SK-N-SH (cell line): ENCODE results near the gene FBXO44. TPM values are rescaled to one million over a fixed set of nuclear protein-coding genes. Genes with fewer than 3 reads are reported as not detected.

Experiments used
- CTCF ChIA-PET: fragments of 300-600, 350-600 bp; formaldehyde crosslinking; extraction: SDS; loops from one replicate; lab custom pipeline; 2021; lab: Yijun Ruan, JAX
- POLR2A ChIA-PET: fragments of 350-600 bp; sonication (Branson Sonifier 250); formaldehyde crosslinking; extraction: SDS; loops from one replicate; lab custom pipeline; 2020; ENCODE audit warnings: antibody characterized with exemption, inconsistent platforms; lab: Yijun Ruan, JAX
- DNase-seq: peaks from one replicate; pipeline ENCODE4 v3.0.0; 2012
- H2AFZ ChIP-seq: fragments of 200-600 bp; sonication (generic); 2 replicates; pipeline ENCODE4 v1.8.1; 2016; ENCODE audit warnings: antibody characterized with exemption, mild to moderate bottlenecking, low read depth
- H3F3A ChIP-seq: fragments of 200-600 bp; sonication (generic); replicated peaks from 2 replicates; pipeline ENCODE3; 2016; ENCODE audit warnings: antibody characterized with exemption, mild to moderate bottlenecking; ENCODE audit not compliant: insufficient read depth
- H3K27ac ChIP-seq, 2 experiments: fragments of 200-500 bp in 1 of 2; fragments of 200-600 bp in 1 of 2; sonication (Bioruptor generic) in 1 of 2; sonication (generic), shearing (Covaris generic) in 1 of 2; 2 replicates each; pipeline versions ENCODE4 v1.5.1 to v1.6.1; 2014 to 2016; ENCODE audit warnings: low read depth in 2 of 2, inconsistent platforms in 1 of 2, low read length in 1 of 2, mild to moderate bottlenecking in 1 of 2, mixed read lengths in 1 of 2
- H3K27me3 ChIP-seq: fragments of 200-600 bp; sonication (generic), shearing (Covaris generic); 2 replicates; pipeline ENCODE4 v1.6.1; 2016; ENCODE audit warnings: mixed run types; ENCODE audit not compliant: insufficient read depth
- H3K36me3 ChIP-seq, 2 experiments: fragments of 200-500 bp in 1 of 2; fragments of 200-600 bp in 1 of 2; sonication (Bioruptor generic) in 1 of 2; sonication (generic) in 1 of 2; replicated peaks in 1 of 2; 2 replicates each; pipeline versions ENCODE3 to v1.5.1; 2014 to 2016; ENCODE audit warnings: low read length in 1 of 2, mild to moderate bottlenecking in 1 of 2; ENCODE audit not compliant: insufficient read depth in 2 of 2, control insufficient read depth in 1 of 2
- H3K4me1 ChIP-seq, 2 experiments: fragments of 200-500 bp in 1 of 2; fragments of 200-600 bp in 1 of 2; sonication (Bioruptor generic) in 1 of 2; sonication (generic), shearing (Covaris generic) in 1 of 2; 2 replicates each; pipeline versions ENCODE4 v1.5.1 to v1.6.1; 2014 to 2016; ENCODE audit warnings: low read depth in 1 of 2, low read length in 1 of 2, mixed run types in 1 of 2; ENCODE audit not compliant: insufficient read depth in 2 of 2, control insufficient read depth in 1 of 2
- H3K4me2 ChIP-seq: fragments of 200-600 bp; sonication (generic), shearing (Covaris generic); 2 replicates; pipeline ENCODE4 v1.6.1; 2017; ENCODE audit warnings: mixed run types
- H3K4me3 ChIP-seq, 2 experiments: fragments of 200-500 bp in 1 of 2; fragments of 200-600 bp in 1 of 2; sonication (Bioruptor generic) in 1 of 2; sonication (generic), shearing (Covaris generic) in 1 of 2; 2 replicates each; pipeline versions ENCODE4 v1.5.1 to v1.8.1; 2014 to 2016; ENCODE audit warnings: low read depth in 2 of 2, inconsistent platforms in 1 of 2, low read length in 1 of 2, mild to moderate bottlenecking in 1 of 2, mixed read lengths in 1 of 2, moderate library complexity in 1 of 2
- H3K79me2 ChIP-seq: fragments of 200-600 bp; sonication (generic); 2 replicates; pipeline ENCODE4 v1.8.1; 2017; ENCODE audit warnings: mild to moderate bottlenecking; ENCODE audit not compliant: insufficient read depth
- H3K9ac ChIP-seq: fragments of 200-600 bp; sonication (generic); 2 replicates; pipeline ENCODE4 v1.6.1; 2017; ENCODE audit warnings: mixed run types
- H3K9me2 ChIP-seq: fragments of 200-600 bp; sonication (generic); 2 replicates; pipeline ENCODE4 v1.6.1; 2017; ENCODE audit warnings: mixed run types
- H3K9me3 ChIP-seq: fragments of 200-600 bp; sonication (generic); 2 replicates; pipeline ENCODE4 v1.6.1; 2017; ENCODE audit warnings: mixed run types, mild to moderate bottlenecking, moderate library complexity
- H4K20me1 ChIP-seq: fragments of 200-600 bp; sonication (generic); 2 replicates; pipeline ENCODE4 v1.6.1; 2017; ENCODE audit warnings: mild to moderate bottlenecking, mixed run types; ENCODE audit not compliant: insufficient read depth
- CTCF ChIP-seq: fragments of 200-600 bp; sonication (generic); IDR thresholded peaks from 2 replicates; pipeline ENCODE4 v1.6.1; 2017; ENCODE audit warnings: antibody characterized with exemption, mild to moderate bottlenecking, moderate library complexity
- NRF1 ChIP-seq: IDR thresholded peaks from 2 replicates; pipeline ENCODE4 v1.6.1; 2012; ENCODE audit warnings: low read depth, mild to moderate bottlenecking, low read length
- RAD21 ChIP-seq: IDR thresholded peaks from 2 replicates; pipeline ENCODE4 v1.6.1; 2012; ENCODE audit warnings: mild to moderate bottlenecking, low read length
- RCOR1 ChIP-seq: fragments of 150-350 bp; IDR thresholded peaks from 2 replicates; pipeline ENCODE4 v1.6.1; 2017; ENCODE audit warnings: antibody characterized with exemption, low read length
- TAF1 ChIP-seq: IDR thresholded peaks from 2 replicates; pipeline ENCODE4 v1.6.1; 2012; ENCODE audit warnings: low read depth, mild to moderate bottlenecking, low read length, moderate library complexity, borderline replicate concordance
- TCF12 ChIP-seq: IDR thresholded peaks from 2 replicates; pipeline ENCODE4 v1.4.0; 2012
- TEAD4 ChIP-seq: IDR thresholded peaks from 2 replicates; pipeline ENCODE4 v1.4.0; 2012; ENCODE audit warnings: mild to moderate bottlenecking, borderline replicate concordance; ENCODE audit not compliant: insufficient read depth
- YY1 ChIP-seq: IDR thresholded peaks from 2 replicates; pipeline ENCODE4 v1.4.0; 2012; ENCODE audit warnings: low read depth, mild to moderate bottlenecking
- WGBS: methylation state at CpG from one replicate; pipeline ENCODE4 v1.1.6; 2017; ENCODE audit warnings: low lambda C conversion rate; 5-methylcytosine and 5-hydroxymethylcytosine counted together
- polyA plus RNA-seq, 3 experiments: library from polyadenylated mRNA; depleted of rRNA; stranded (reverse); fragments of >200 nt; gene quantifications; 2 replicates each; pipeline ENCODE4 v1.2.3, GENCODE V29; 2012
- TF ChIP-seq, protein P1 (sequence below): IDR thresholded peaks from 2 replicates; pipeline ENCODE4 v1.4.0; 2012; ENCODE audit warnings: low read depth, borderline replicate concordance
- TF ChIP-seq, protein P2 (sequence below): IDR thresholded peaks from 2 replicates; pipeline ENCODE4 v1.4.0; 2012; ENCODE audit warnings: low read depth
- TF ChIP-seq, protein P3 (sequence below): IDR thresholded peaks from 2 replicates; pipeline ENCODE4 v1.4.0; 2012; ENCODE audit warnings: low read depth, borderline replicate concordance
- TF ChIP-seq, protein P4 (sequence below): fragments of 150-350 bp; IDR thresholded peaks from 2 replicates; pipeline ENCODE4 v1.6.1; 2017; ENCODE audit warnings: antibody characterized with exemption, low read length, low read depth, borderline replicate concordance

Gene FBXO44
- polyA plus RNA-seq, 1 of the 3 experiments (the other 2 are of a cell fraction), result 42.8 TPM

DNA sequence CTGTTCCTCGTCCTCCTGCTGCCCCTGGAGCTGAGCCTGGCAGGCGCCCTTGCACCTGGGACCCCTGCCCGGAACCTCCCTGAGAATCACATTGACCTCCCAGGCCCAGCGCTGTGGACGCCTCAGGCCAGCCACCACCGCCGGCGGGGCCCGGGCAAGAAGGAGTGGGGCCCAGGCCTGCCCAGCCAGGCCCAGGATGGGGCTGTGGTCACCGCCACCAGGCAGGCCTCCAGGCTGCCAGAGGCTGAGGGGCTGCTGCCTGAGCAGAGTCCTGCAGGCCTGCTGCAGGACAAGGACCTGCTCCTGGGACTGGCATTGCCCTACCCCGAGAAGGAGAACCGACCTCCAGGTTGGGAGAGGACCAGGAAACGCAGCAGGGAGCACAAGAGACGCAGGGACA is 51.6 kb downstream of the FBXO44 start:
- CTCF ChIA-PET, result interaction anchor here (0.8 to 8.8 kb wide), 4 partner anchors 15 to 55 kb away, joined by 3 to 90 read pairs (median 52); partner anchors contain the start of gene FBXO6
- WGBS, result 49% methylated on average over 5 of the region's 14 CpGs

More for the DNA sequence above, 51.6 kb downstream of the FBXO44 start:
- peaks cover 0 to 14% of the 10 kb centered on the region in 2 experiments; a peak in 1 of 4 replicates for H3K4me1 ChIP-seq
- H3K27ac ChIP-seq, result no peak overlapping the region
- no peak overlapping the region for H2AFZ ChIP-seq
- no peaks in the 10 kb centered on the region for H4K20me1 ChIP-seq
- no peaks in the 10 kb centered on the region for H3K36me3 ChIP-seq
- H3F3A ChIP-seq, result no peaks in the 10 kb centered on the region
- no peaks in the 10 kb centered on the region for H3K79me2 ChIP-seq
- H3K4me2 ChIP-seq, result no peak overlapping the region
- no peaks in the 10 kb centered on the region for H3K27me3 ChIP-seq
- no peaks in the 10 kb centered on the region for H3K9me3 ChIP-seq
- no peak overlapping the region for H3K9ac ChIP-seq
- H3K9me2 ChIP-seq, result no peaks in the 10 kb centered on the region
- DNase-seq, result no peak
- POLR2A ChIA-PET, result no interaction called here
- TF ChIP-seq RAD21, result no peak
- TF ChIP-seq NRF1, result no peak
- TF ChIP-seq, protein P1, sequence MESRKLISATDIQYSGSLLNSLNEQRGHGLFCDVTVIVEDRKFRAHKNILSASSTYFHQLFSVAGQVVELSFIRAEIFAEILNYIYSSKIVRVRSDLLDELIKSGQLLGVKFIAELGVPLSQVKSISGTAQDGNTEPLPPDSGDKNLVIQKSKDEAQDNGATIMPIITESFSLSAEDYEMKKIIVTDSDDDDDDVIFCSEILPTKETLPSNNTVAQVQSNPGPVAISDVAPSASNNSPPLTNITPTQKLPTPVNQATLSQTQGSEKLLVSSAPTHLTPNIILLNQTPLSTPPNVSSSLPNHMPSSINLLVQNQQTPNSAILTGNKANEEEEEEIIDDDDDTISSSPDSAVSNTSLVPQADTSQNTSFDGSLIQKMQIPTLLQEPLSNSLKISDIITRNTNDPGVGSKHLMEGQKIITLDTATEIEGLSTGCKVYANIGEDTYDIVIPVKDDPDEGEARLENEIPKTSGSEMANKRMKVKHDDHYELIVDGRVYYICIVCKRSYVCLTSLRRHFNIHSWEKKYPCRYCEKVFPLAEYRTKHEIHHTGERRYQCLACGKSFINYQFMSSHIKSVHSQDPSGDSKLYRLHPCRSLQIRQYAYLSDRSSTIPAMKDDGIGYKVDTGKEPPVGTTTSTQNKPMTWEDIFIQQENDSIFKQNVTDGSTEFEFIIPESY, result no peak
- no peak for TF ChIP-seq RCOR1
- no peak for TF ChIP-seq TEAD4
- no peak for TF ChIP-seq TCF12
- no peak for TF ChIP-seq YY1
- TF ChIP-seq, protein P2, sequence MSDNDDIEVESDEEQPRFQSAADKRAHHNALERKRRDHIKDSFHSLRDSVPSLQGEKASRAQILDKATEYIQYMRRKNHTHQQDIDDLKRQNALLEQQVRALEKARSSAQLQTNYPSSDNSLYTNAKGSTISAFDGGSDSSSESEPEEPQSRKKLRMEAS, result no peak
- TF ChIP-seq, protein P3, sequence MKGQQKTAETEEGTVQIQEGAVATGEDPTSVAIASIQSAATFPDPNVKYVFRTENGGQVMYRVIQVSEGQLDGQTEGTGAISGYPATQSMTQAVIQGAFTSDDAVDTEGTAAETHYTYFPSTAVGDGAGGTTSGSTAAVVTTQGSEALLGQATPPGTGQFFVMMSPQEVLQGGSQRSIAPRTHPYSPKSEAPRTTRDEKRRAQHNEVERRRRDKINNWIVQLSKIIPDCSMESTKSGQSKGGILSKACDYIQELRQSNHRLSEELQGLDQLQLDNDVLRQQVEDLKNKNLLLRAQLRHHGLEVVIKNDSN, result no peak
- no peak for TF ChIP-seq CTCF
- TF ChIP-seq TAF1, result no peak
- TF ChIP-seq, protein P4, sequence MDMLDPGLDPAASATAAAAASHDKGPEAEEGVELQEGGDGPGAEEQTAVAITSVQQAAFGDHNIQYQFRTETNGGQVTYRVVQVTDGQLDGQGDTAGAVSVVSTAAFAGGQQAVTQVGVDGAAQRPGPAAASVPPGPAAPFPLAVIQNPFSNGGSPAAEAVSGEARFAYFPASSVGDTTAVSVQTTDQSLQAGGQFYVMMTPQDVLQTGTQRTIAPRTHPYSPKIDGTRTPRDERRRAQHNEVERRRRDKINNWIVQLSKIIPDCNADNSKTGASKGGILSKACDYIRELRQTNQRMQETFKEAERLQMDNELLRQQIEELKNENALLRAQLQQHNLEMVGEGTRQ, result no peak
- H3K4me3 ChIP-seq, result no peak overlapping the region
